HL-60/S4 treated with phorbol 12-myristate 13-acetate at 8.2 ng/mL for 4 days and 3 days (cell line): ENCODE measurements around the gene OR6J1.

ENCODE experiments used
- in situ Hi-C: fragments of 300-500 bp; cut with MboI; formaldehyde crosslinking; loops from 2 replicates; pipeline ENCODE4 v1.15.0; 2022; ENCODE audit warnings: low sequenced_read_pairs

The OR6J1 gene

GRCh38 chr14:22613736-22614239 lies 30.4 kb downstream of the OR6J1 start:
- in situ Hi-C loops: no loop called here

DNA sequence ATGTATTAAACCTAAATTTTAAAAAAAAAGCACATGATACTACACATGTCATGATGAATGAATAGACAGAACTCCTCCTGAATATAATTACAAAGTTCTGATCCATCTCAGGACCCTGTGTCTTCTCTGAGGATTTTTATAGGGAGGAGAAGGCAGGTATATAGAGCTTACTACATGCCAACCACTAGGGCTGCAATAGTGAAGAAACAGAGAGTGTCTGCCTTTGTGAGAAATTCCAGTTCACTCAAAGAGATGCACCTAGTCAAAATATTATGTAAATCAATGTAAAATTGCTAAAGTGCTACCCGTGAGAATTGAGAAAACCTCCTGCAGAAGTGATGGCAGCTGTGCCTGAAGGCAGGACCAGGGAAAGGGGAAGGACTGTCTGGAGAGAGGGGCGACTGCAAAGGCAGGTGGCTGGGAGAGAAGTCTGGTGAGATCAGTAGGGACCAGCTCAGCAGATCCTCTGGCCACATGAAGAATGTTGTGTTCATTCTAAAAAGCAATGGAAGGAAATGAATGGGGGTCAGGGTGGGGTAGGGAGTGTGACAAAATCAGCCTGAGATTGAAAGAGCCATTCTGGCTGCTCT lies 31.0 kb downstream of the OR6J1 start:
- in situ Hi-C loops: no loop called here

- in situ Hi-C loops: no loop called here
Measured at GRCh38 chr14:22610931-22611330, 33.2 kb downstream of the OR6J1 start.

DNA sequence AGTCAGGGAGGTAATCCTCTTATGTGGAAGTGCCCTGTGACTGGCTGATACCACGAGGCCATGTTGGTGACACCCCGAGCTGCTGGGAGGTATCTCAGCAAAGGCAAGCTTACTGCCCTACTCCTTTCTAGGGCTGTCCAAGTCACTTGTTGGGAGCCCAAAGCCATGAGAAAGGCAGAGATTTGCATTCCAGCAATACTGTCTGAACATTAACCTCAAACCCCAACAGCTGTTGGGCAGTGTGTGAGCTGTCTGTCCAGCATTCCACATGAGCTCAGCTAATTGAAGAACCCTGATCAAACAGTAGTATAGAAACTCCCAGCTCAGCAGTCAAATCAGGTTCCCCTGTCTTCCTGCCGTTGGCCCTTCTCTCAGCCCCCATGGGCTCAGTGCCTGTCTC lies 36.9 kb downstream of the OR6J1 start:
- in situ Hi-C loops: no loop called here

DNA sequence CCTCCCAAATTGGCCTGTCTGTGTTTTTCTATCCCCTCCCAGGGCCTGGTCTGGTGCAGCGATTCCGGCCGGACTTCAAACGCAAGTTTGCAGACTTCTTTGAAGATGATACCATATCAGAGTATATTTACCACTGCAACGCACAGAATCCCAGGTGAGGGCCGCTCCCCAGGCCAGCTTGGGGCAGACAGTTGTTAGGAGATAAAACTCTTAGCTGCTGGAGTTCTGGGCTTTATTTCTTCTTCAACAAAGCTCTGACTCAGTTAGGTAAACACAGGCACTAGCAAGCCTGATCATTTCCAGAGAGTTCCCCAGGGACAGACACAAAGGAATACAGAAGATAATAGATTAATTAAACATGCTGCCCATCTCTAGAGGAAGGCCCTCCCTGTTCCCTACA lies 37.8 kb downstream of the OR6J1 start:
- in situ Hi-C loops: no loop called here

GRCh38 chr14:22602862-22603261 lies 41.3 kb downstream of the OR6J1 start:
- in situ Hi-C loops: no loop called here

DNA sequence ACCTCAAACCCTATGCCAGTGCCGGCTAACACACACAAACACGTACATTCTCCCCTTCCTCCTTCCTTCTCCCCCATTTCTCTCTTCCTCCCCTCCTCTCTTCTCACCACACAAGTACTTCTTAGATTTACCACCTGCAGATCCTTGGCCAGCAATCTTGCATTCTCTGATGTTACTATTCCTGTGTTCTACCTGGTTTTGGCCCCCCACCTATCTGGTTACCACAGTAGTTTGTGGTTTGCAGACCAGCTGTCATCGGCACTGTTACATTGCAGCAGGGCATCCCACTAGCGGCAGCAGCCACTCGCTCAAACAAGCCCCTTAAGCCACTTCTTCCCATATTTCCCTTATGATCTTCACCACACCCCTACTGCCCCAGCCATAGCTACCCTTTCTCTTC lies 42.2 kb downstream of the OR6J1 start:
- in situ Hi-C loops: no loop called here

DNA sequence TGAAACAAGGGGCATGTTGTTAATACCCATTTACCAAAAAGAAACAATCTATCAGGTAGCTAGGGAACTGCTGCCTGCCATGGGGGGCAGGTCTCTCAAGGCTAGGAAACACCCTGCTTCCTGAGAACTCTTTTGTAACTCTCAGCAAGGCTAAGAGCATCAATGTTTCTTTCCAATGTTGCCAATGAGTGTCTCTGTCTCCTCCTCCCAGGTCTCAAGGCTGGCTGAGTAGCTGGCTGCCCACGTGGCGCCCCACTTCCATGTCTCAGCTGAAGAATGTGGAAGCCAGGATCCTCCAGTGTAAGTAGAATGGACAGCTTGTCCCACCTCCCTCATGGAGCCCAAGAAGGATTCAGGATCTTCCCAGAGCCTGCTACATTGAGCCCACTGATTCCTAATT lies 42.7 kb downstream of the OR6J1 start:
- in situ Hi-C loops: no loop called here

DNA sequence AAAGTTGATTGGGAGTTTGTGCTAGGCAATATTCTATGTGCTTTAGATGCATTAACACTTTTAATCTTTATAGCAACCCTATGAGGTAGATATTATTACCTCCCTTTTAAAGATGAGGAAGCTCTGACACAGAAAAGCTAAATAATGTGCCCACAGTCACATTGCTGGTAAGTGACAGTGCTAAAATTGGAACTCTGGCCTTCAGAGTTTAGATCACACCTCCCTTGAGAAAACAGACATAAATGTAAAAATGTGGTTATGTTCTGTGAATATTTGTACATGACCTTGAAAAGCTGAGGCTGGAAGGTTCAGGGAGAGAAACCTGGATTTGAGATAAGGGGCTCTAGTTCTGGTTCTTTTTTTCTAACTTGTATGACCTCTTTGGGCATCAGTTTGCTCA lies 44.1 kb downstream of the OR6J1 start:
- in situ Hi-C loops: no loop called here

- in situ Hi-C loops: no loop called here
Measured at GRCh38 chr14:22599349-22599748, 44.8 kb downstream of the OR6J1 start.

- in situ Hi-C loops: no loop called here
Measured at GRCh38 chr14:22598896-22599244, 45.3 kb downstream of the OR6J1 start.

- in situ Hi-C loops: no loop called here
Measured at GRCh38 chr14:22598099-22598895, 45.9 kb downstream of the OR6J1 start, which contains the start of gene ABHD4. TSS of gene ABHD4 (plus strand) at chr14:22598300. CDS start at chr14:22598307, 7 bp downstream.

GRCh38 chr14:22597771-22598098 lies 46.4 kb downstream of the OR6J1 start:
- in situ Hi-C loops: no loop called here

GRCh38 chr14:22597265-22597664 lies 46.9 kb downstream of the OR6J1 start:
- in situ Hi-C loops: no loop called here

DNA sequence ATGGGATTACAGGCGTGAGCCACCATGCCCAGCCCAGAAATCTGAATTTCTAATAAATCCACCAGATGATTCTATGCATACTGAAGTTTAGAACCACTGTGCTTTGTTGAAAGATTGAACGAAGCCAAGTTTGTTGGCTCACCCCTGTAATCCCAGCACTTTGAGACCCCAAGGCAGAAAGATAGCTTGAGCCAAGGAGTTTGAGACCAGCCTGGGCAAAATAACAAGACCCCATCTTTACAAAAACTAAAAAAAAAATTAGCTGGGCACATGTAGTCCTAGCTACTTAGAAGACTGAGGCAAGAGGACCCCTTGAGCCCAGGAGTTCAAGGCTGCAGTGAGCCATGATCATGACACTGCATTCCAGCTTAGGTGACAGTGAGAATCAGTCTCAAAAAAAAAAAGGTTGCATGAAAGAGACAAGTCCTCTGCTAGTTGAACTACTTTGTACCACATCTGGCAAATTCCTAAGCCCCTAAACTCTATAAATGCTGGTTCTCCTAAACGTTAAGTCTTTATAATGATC lies 47.7 kb downstream of the OR6J1 start:
- in situ Hi-C loops: no loop called here

DNA sequence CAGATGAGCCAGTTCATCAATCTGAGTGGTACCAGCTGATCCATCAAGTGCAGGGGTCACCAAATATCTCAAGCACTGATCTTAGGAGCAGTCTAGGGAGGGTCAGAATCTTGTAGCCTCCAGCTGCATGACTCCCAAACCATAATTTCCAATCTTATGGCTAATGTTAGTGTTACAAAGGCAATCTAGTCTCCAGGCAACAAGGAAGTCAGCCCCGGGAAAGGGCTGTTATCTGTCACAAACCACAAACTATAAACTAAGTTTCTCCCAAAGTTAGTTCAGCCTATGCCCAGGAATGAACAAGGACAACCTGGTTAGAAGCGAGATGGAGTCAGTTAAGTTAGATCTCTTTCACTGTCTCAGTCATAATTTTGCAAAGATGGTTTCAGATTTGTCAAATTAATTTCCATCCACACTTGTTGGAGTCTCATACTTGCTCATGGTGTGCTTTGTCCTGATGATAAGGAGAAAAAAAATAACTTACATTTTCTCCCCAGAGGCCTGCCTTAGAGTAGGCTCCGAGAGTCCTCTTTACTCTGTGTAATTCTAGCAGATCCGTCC lies 49.9 kb downstream of the OR6J1 start:
- in situ Hi-C loops: no loop called here

DNA sequence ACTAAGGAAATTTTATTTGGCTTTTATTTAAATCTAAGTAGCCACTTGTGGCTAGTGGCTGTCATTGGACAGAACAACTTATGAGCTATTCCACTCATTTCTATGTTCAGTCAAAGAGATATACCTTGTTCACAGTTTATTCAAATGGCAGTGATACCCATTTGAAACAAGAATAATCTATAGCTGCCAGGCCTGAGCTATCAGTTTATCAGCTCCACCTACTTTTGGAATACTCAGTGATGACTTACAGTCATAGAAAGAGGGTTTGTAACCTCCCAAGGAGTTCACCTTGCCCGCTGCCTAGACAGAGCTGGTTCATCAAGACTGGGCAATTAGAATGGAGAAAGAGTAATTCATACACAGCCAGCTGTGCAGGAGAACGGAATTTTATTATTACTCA lies 50.6 kb downstream of the OR6J1 start:
- in situ Hi-C loops: no loop called here

- in situ Hi-C loops: no loop called here
Measured at GRCh38 chr14:22593189-22593588, 51.0 kb downstream of the OR6J1 start.

DNA sequence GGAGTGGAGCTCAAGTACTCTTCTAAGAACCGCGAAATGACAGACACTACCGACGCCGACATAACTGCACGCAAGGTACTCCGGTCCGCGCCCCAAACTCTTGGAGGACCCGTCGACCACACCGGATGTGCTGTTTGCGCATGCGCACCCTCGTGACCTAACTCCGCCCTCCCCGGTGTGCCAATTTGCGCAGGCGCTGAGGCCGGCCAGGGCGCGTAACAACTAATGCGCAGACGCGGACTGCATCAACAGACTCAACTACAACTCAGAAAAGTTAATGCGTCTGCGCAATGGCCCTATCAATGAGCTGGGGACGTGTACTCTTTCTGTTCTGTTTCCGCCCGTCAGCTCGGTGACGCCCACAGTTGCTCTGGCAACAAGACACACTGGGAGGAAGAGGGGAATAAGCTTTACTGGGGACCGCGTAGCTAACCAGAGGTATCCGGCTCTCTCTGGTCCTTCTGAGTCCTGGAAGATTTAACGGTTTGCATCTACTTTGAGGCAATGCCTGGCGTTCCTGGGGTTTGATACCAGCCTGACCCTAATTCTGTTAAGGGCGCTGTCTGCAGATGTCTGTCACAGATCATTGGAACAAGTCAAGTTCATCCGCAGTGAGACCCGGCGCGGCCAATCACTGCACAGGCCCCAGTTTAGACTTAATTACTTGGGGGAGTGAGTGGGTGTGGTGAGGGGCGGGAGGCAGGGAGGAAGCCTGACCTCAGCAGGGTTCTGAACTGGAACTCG lies 54.9 kb downstream of the OR6J1 start, which contains the start of gene DAD1:
Gene DAD1, minus strand, starts transcription at position 129 of the 744 bp plus-strand sequence. Its CDS starts 67 bp downstream, at position 62.
- in situ Hi-C loops: no loop called here

- in situ Hi-C loops: no loop called here
Measured at GRCh38 chr14:22588526-22589095, 55.5 kb downstream of the OR6J1 start.
